Measurements from ENCODE around the gene KIF3A.

The KIF3A gene

GRCh38 chr5:132753135-132753987, 16.0 kb upstream of the KIF3A start:
- DNase-seq (ENCODE audit: low spot score) = no peak

DNA sequence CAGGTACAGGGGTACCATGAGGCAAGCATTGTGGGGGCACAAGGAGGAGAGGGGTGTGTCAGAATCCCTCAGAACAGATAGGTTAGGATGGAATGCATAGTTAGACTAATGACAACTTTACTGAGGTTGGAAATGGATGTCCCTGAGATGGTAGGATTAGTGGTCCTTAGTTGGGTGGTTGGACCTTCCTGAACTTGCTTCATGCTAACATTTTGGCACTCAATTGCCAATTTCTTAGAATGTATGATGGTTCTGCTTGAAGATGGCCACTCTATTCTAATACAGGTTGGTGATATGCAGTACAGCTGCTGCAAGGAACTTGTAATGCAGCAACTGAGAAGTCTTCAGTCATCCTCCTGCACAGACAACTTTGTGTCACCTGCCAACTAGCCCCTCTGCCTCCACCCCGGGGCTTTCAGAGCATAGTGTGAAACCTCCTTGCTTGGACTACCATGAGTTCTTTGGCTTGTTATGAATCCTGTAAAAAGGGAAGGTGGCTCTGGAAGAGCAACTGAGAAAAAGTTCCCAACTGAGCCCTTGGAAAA, 15.3 kb upstream of the KIF3A start:
- no peak for DNase-seq (ENCODE audit: low spot score)

DNA sequence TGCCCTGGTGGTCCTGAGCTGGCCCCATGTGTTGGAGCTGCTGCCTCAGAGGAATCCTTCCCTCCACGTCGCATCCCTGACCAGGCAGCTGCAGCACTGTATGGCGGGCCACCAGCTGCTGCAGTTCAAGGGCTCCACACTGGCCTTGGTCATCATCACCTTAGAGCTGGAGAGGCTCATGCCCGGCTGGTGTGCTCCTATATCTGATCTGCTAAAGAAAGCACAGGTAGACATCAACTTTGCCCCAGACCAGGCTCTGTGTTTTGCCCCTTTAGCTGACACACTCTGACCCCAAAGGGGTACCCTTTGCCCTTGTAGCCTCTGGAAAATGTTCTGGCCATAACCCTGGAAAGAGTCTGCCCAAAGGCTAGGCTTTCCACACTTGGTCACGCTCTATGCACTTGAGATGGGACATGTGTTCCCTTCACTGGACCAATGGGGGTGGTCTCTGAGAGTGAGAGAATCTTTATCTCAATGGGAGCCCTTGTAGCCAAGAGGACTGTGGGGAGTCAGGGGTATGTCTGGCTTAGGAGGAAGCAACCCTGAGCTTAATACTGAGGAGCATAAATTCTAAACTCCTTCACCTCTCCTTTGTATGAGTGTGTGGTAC, 14.7 kb upstream of the KIF3A start:
- no peak for DNase-seq (ENCODE audit: low spot score)

- no peak for DNase-seq (ENCODE audit: low spot score)
Measured at GRCh38 chr5:132751444-132751843, 14.1 kb upstream of the KIF3A start.

DNA sequence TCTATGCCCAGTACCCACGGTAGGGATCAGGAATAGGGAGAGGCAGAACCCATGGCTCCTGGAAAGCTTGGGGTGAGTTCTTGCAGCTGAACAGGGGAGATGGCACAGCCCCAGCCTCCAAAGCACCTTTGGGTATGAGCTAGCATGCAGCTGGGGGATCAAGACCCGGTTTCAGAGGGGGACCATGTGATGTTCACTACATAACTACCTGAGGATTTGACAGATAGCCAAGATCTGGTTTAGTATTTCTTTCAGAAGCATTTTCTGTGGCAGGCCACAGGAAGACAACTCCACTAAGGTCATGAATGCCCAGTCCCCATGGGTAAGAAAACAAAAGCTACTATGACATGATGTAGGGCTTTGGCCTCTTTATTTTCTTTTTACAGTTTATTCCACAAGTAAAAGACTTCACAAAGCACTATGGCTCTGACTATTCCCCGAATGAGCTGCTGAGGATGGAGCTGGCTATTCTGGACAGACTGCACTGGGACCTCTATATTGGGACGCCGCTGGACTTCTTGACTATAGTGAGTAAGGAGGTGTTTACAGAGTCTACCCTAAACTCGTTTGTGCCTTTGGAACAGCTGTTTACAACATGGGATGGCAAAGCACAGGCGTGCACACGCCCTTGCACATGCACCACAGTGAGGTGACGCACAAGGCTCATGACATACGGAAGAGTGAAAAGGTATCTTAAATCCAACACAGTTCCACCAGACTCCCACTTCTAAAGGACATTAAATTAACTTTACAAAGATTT, 13.3 kb upstream of the KIF3A start:
- no peak for DNase-seq (ENCODE audit: low spot score)

- no peak for DNase-seq (ENCODE audit: low spot score)
Measured at GRCh38 chr5:132749506-132749905, 12.2 kb upstream of the KIF3A start.

DNA sequence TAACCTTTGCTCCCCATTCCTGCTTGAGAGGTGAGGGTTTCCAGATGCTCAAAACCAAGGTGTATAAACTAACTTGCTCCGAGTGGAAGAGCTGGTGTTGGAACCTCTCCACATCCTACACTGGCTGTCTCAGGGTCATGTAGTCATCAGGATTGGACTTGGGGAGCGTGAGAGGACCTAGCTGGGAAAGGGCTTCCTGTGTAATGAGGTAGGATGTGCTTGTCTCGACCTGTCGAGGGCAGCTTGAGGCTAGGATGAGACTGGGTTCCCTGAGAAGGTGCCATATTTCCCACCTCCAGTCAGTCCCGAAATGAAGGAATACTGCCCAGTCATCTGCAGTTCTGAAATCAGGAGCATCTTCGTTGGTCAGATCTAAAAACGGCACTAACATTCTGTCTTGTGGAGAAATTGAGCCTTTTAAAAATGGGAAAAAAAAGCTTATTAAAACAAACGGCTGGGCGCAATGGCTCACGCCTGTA, 11.2 kb upstream of the KIF3A start:
- no peak for DNase-seq (ENCODE audit: low spot score)

- DNase-seq (ENCODE audit: low spot score) = no peak
Measured at GRCh38 chr5:132747616-132748440, 10.5 kb upstream of the KIF3A start.

GRCh38 chr5:132746954-132747615, 9.7 kb upstream of the KIF3A start, which contains the start of gene CCNI2:
Gene CCNI2, plus strand, starts transcription at chr5:132747426. Its CDS starts 70 bp downstream, at chr5:132747496.
- DNase-seq (ENCODE audit: low spot score) = no peak

- no peak for DNase-seq (ENCODE audit: low spot score)
Measured at GRCh38 chr5:132746592-132746953, 9.2 kb upstream of the KIF3A start.

DNA sequence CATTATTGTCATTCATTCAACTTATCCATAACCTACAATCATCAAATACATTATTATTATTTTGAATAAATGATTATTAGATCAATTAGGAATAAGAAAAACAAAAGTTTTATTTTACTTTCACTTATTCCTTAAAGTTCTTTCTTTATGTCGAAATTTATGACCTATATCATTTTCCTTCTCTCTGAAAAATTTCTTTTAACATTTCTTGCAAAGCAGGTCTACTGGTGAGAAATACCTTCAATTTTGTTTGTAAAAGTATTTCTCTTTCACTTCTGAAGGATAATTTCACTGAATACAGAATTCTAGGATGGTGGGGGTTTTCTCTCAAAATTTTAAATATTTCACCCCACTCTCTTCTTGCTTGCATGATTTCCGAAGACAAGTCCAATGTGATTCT, 7.3 kb upstream of the KIF3A start:
- DNase-seq (ENCODE audit: low spot score) = no peak

DNA sequence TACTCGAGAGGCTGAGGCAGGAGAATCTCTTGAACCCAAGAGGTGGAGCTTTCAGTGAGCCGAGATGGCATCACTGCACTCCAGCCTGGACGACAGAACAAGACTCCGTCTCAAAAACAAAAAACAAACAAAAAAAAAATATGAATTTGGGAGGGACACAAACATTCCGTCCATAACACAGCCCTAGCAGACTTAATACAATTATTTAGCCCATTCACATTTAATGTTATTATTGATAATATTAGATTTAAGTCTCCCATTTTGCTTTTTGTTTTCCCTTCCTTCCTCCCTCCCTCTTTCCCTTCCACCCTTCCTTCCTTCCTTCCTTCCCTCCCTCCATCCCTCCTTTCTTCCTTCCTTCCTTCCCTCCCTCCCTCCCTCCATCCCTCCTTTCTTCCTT, 5.3 kb upstream of the KIF3A start:
- DNase-seq (ENCODE audit: low spot score) = no peak

DNA sequence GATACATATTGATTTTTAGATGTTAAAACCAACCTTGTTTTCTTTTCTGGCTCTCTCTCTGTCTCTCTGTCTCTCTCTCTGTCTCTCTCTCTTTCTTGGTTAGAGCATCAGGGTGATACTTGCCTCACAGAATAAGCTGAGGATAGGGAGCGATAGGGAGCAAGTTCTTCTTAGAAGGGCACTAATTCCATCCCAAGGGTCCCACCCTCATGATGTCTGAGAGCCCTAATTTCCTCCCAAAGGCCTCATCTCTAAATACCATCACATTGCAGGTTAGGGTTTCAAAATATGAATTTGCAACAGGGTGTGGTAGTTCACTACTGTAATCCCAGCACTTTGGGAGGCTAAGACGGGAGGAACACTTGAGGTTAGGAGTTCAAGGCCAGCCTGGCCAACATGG, 4.8 kb upstream of the KIF3A start:
- no peak for DNase-seq (ENCODE audit: low spot score)

DNA sequence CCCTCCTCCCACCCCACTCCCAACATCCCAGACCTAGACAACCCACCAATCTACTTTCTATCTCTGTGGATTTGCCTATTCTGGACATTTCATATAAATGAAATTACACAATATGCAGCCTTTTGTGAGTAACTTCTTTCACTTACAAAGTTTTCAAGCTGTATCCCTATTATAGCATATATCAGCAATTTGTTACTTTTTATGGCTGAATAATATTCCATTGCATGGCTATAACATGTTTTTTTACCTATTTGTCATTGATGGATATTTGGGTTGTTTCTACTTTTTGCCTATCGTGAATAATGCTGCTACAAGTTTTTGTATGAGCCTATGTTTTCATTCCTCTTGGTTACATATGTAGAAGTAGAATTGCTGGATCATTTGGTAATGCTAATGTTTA, 1.9 kb upstream of the KIF3A start:
- DNase-seq (ENCODE audit: low spot score) = no peak

- DNase-seq (ENCODE audit: low spot score) = no peak
Measured at GRCh38 chr5:132737982-132738681, 786 bp upstream of the KIF3A start.

DNA sequence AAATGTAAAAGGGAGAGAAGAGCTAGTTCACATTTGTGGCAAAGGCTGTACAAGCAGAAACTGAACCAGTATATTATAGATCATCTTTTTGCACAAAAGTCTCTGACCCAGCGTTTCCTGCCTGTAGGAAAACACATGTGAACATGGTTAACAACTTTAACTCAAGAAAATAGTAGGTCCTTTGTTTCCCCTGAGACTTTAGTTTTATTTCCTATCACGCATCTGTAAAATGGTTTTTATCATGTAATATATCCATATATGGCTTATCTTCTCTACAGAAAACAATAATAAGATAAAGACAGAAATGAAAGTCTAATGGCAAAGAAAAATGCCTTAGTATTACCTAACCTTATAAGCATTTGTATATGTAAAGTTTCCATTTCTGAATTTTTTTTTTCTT, 2.7 kb downstream of the KIF3A start:
- DNase-seq (ENCODE audit: low spot score) = no peak

DNA sequence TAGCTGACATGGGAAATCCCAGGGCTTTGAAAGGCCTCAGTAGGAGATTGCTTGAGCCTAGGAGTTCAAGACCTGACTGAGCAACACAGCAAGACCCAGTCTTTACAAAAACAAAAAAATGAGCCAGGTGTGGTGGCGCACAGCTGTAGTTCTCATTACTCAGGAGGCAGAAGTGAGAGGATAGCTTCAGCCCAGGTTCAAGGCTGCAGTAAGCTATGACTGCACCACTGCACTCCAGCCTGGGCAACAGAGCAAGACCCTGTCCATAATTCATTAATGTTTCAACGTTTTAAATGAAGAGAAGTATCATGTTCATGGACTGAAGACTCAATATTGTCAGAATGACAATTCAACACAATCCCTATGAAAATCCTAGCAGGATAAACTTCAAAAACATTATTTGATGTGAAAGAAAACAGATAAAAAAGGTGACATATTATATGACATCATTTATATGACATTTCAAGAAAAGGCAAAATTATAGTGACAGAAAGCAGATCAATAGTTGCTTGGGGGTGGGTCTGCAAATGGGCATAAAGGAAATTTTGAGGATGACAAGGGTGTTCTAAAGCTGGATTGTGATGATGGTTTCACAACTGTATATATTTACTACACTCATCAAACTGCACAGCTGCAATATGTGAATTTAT, 3.7 kb downstream of the KIF3A start:
- DNase-seq (ENCODE audit: low spot score) = no peak

DNA sequence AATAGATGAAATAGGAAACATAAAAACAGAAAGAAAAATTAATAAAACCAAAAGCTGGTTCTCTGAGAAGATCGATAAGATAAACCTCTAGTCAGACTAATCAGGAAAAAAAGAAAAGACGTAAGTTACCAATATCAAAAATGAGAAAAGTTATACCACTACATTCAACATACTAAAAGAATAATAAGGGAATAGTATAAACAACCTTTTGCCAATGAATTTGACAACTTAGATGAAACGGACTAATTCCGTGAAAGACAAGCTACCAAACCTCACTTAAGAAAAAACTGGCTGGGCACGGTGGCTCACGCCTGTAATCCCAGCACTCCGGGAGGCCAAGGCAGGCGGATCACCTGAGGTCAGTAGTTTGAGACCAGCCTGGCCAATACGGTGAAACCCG, 7.5 kb downstream of the KIF3A start:
- DNase-seq (ENCODE audit: low spot score) = no peak

GRCh38 chr5:132725745-132726144, 11.6 kb downstream of the KIF3A start:
- DNase-seq (ENCODE audit: low spot score) = no peak

Measured in hematopoietic multipotent progenitor cell treated with erythropoietin and hydrocortisone succinate and interleukin-3 and kit ligand, for 15 days (in vitro differentiated cells).